Adrenal gland (tissue), 5 donors: ENCODE results near the gene KRT79.

Source experiments
- CTCF ChIP-seq, 6 experiments: fragments of 450-650 bp in 4 of 6; fragments of 200-600 bp in 2 of 6; sonication (generic) in 1 of 6; IDR thresholded peaks; 1 replicate in 5 of 6; 2 replicates in 1 of 6; pipeline versions ENCODE4 v1.5.1 to v1.8.0; 2016 to 2021; ENCODE audit warnings: antibody characterized with exemption in 6 of 6, mild to moderate bottlenecking in 2 of 6, moderate library complexity in 1 of 6
- POLR2A ChIP-seq, 2 donors: fragments of 450-650 bp; IDR thresholded peaks; one replicate each; pipeline ENCODE4 v1.6.1; 2017; ENCODE audit warnings: antibody characterized with exemption in 2 of 2, mild to moderate bottlenecking in 2 of 2, moderate library complexity in 1 of 2
- donor health status: DM: no; HTN: no; CAD: no.

- TF ChIP-seq CTCF (IDR thresholded peaks at IDR 0.05): no peak
- TF ChIP-seq POLR2A (IDR thresholded peaks at IDR 0.05): no peak
These were observed 41.7 kb downstream of the KRT79 start for GRCh38 chr12:52792185-52793029.
